NCI-H2227 treated with DMSO at 0.1 percent for 48 hours (cell line): Measurements from ENCODE around the gene ARFGEF3.
"Not testable (repeated sequence)": the region's sequence is repeated elsewhere in the genome, so short reads cannot be mapped to it uniquely, and the experiment has no call there.

Source experiments
- DNase-seq: peaks from one replicate; lab custom pipeline; 2025; lab: John Stamatoyannopoulos, UW

The ARFGEF3 gene

DNA sequence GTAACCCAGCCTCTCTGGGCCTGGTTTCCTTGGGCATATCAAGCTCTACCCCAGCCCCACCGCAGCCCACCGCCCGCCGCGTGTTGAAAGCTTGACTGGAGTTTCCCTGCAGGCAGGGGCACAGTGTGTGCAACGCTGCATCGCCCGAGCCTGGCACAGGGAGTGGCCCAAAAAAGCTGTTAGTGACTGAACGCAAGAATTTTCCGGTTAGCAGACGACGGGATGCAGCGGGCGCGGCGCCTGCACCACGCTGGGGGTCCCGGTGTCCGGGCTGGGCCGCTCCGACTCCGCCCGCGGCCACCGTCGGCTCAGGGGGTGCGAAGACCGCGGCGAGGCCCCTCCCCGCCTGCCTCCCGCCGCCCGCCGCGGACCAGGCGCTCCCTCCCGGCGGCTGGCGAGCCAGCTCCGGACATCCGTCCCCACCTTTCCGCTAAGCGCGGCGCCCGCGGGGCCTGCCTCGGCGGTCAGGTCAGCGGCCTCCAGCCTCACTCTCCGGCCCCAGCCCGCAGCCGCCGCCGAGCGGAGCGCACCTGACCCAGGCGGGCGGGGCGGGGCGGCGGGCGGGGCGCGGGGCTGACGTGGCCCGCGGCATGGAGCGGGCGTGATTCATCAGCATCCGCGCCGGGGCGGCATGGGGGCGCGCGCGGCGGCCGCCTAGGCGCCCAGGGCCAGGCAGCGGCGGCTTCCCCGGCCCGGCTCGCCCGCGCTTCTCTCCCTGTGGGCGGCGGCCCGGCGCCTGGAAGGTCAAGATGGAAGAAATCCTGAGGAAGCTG, at the start of gene ARFGEF3:
Gene ARFGEF3 (plus strand): TSS at position 602 of the 773 bp plus-strand sequence. CDS start 148 bp downstream, at position 750.
- DNase-seq, result no peak

GRCh38 chr6:138113588-138114210, 48.0 kb upstream of the ARFGEF3 start:
- no peak for DNase-seq

- DNase-seq, result no peak
Observed at GRCh38 chr6:138115201-138115600, 46.5 kb upstream of the ARFGEF3 start.

- DNase-seq, result peak; percentile 15
Observed at GRCh38 chr6:138115877-138116660, 45.7 kb upstream of the ARFGEF3 start.

DNA sequence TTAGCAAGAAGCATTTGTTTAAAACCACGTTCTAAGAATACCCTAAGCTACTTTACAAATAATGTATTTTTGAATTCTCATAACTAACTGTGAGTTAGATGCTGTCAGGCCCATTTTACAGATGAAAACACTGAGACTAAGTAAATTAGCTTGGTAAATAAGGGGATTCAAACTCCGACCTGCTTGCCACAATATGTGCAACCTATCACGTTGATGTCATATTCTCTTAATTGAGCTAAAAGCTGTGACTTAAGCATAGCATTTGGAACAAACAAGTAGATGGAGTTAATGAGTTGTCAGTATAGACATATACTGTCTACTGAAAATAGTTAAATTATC, 45.1 kb upstream of the ARFGEF3 start:
- no peak for DNase-seq

GRCh38 chr6:138117376-138117914, 44.3 kb upstream of the ARFGEF3 start:
- no peak for DNase-seq

DNA sequence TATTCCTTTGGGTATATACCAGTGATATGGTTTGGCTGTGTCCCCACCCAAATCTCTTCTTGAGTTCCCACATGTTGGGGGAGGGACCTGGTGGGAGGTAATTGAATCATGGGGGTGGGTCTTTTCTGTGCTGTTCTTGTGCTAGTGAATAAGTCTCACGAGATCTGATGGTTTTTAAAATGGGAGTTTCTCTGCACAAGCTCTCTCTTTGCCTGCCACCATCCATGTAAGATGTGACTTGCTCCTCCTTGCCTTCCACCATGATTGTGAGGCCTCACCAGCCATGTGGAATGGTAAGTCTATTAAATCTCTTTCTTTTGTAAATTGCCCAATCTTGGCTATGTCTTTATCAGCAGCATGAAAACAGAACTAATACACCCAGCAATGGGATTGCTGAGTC, 42.5 kb upstream of the ARFGEF3 start:
- not testable (repeated sequence) for DNase-seq

DNA sequence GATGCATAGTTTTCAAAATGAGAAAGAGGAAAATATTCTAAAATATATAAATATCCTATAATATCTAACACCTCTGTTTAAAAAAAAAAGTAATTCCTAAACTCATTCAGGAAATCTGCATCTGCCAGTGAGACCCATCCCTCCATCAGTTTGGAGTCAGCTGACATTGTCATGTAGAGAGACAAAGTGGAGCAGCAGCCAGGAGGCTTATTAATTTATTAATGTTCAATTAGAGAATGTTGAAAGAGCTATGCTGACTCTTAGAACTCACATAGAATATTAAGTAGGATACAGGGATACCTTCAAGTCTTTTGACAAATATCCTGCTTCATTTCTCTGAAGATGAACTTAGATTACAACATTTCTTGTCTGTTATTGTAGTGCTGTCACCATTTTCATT, 41.8 kb upstream of the ARFGEF3 start:
- no peak for DNase-seq

GRCh38 chr6:138124096-138124495, 37.6 kb upstream of the ARFGEF3 start:
- DNase-seq, result no peak

- no peak for DNase-seq
Observed at GRCh38 chr6:138128096-138128495, 33.6 kb upstream of the ARFGEF3 start.

- DNase-seq, result no peak
Observed at GRCh38 chr6:138129190-138129589, 32.5 kb upstream of the ARFGEF3 start.

DNA sequence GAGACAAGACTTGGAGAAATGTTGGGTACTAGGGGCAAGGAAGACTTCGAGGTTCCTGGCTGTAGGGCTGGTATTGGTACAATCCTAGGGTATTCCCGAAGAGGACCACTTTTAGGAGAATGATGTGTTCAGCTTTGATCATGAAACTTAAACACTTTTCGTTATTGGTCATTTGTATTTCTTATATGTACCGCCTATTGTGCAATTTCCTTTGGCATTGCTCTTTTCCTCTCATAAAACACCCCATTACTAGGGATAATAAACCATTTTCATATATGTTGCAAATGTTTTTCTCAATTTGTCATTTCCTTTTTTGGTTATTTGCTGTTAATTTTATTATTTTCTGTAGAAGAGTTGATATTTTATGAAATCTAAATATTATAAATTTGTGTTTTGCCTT, 18.9 kb upstream of the ARFGEF3 start:
- no peak for DNase-seq

DNA sequence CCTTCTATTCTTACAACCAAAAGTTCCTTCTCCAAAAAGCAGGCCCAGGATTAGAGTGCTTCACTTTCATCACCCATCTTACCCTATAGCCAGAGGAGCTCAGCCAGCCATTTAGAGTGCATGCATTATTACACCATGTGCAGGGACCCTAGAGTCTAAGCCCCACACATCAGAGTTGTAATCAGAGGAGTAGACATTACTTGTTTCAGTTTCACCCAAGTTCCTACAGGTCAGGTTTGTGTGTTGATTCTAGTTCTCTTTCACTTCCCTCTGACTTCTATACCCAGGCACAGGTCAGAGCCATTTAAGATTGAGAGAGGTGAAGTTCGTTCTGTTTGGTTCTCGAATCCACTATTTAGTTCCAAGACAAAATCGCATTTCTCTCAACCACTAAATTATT, 16.3 kb upstream of the ARFGEF3 start:
- no peak for DNase-seq

GRCh38 chr6:138146544-138146943, 15.2 kb upstream of the ARFGEF3 start:
- no peak for DNase-seq

GRCh38 chr6:138155443-138155842, 6.3 kb upstream of the ARFGEF3 start:
- DNase-seq, result no peak

- DNase-seq, result no peak
Observed at GRCh38 chr6:138157986-138158638, 3.6 kb upstream of the ARFGEF3 start.

DNA sequence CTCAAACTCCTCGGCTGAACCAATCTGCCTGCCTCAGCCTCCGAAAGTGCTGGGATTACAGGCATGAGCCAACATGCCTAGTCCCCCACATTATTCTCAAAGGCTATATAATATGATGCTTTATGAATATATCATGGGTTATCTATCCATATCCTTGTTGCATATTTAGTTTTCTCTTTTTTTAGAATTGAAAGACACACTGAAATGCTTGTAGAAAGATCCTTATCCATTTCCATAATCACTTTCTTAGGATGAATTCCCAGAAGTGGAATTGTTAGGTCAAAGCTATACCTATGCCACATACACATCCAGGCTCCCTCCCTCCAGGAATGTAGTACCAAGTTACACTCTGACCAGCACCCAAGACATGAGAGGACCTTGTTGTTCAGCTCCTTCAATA, 2.5 kb upstream of the ARFGEF3 start:
- no peak for DNase-seq

- no peak for DNase-seq
Observed at GRCh38 chr6:138160329-138161087, 1.2 kb upstream of the ARFGEF3 start.

- DNase-seq, result no peak
Observed at GRCh38 chr6:138161088-138161337, 726 bp upstream of the ARFGEF3 start.

DNA sequence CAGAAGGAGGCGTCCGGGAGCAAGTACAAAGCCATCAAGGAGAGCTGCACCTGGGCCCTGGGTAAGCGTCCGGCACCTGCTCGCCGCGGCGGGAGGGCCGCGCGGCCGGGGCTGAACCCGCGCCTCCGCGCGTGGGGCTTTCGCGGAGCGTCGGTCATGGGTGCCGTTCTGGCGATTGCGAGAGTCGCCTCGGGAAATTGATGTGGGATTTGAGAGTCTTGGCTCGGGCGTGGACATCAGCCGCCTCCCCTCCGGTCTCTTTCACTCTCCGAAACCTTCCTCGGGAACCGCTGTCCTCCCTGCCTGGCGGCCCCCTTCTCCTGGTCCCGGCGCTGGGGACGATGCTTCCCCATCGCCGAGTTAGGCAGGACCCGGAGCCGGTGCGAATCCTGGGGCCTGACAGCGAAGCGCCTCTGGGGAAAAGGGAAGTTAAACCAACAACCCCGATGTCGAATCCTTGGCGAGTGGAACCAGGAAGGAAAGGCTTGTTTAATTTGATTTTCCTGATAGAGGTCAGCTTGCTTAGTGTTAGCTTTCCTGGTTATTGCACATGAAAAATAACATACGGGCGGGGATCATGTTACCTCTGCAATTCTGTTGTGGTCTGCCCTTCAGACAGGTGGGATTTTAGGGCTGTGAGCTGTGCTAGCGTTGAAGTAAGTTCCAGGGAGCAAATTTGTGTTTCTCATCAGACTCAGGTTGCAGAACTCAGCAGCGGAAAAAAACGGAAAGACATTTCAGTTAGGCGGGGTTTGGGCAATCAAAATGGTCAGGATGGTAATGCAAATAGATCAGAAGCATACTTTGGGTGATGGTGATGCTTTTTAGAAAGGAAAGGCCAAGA, 594 bp downstream of the ARFGEF3 start:
- no peak for DNase-seq
